ENCODE data around the gene RPS6KA2.

RPS6KA2 gene

GRCh38 chr6:166360243-166361076 is 266.6 kb downstream of the RPS6KA2 start:
- TF ChIP-seq CTCF (IDR thresholded peaks at IDR 0.05) = no peak

Data from LNCAP (cell line).